HEK293T (cell line): ENCODE results near the gene SIX3.

Experiments
- BHLHE40 ChIP-seq: fragments of 450-650 bp; IDR thresholded peaks from 2 replicates; pipeline ENCODE4 v1.6.1; 2016; ENCODE audit warnings: mild to moderate bottlenecking, moderate library complexity, borderline replicate concordance
- FOXA1 ChIP-seq: fragments of 450-650 bp; IDR thresholded peaks from 2 replicates; pipeline ENCODE4 v1.6.1; 2016; ENCODE audit warnings: mild to moderate bottlenecking
- PKNOX1 ChIP-seq: fragments of 450-650 bp; IDR thresholded peaks from 2 replicates; pipeline ENCODE4 v1.6.1; 2016
- SP1 ChIP-seq: fragments of 450-650 bp; IDR thresholded peaks from 2 replicates; pipeline ENCODE4 v1.6.1; 2017

- TF ChIP-seq BHLHE40, result no peak
- no peak for TF ChIP-seq PKNOX1
- no peak for TF ChIP-seq SP1
- TF ChIP-seq FOXA1, result no peak
Measured at GRCh38 chr2:44945676-44946371, 4.3 kb downstream of the SIX3 start.
